Measurements from ENCODE around the gene GNAI3.
A peak's percentile ranks its signal among the peaks of the same experiment; 100 is the strongest.

The GNAI3 gene

DNA sequence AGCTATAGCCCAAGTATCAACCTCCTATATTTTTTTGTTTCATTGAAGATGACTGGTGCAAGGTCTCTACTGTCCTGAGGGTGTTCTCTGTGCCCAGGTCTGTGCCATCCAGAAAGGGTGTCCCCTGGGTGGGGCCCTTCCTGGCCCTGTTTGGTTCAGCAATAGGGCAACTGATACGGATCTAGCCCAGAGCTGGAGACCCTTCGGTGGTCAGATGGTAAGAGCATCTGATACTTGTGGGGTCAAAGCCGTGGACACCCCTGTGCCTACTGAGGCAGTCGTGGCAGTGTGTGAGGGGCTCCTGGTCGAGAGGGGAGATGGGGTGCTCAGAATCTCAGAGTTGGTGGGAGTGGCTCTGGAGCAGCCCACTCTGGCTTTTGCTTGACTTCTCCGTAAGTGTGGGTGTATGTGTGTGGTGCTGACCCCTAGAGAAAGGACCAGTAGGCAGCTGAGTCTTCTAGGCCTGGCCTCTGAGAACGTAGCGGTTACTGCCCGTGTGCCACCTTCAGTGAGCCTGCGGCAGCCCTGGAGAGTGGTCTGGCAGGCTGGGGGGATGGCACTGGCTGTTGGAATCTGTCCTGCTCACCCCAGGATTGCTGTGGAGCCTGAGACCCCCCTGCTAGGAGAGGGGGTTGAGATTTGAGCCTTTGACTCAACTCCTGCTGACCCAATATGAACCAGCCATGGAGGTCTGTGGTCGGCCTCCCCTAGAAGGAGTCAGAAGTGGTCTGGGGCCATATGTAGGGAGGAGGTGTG, 73.9 kb downstream of the GNAI3 start:
- peak overlapping the region; percentile 5 for H3K4me3 ChIP-seq (ENCODE audit: control insufficient read depth, low read depth, low read length)
- TF ChIP-seq, protein P1, sequence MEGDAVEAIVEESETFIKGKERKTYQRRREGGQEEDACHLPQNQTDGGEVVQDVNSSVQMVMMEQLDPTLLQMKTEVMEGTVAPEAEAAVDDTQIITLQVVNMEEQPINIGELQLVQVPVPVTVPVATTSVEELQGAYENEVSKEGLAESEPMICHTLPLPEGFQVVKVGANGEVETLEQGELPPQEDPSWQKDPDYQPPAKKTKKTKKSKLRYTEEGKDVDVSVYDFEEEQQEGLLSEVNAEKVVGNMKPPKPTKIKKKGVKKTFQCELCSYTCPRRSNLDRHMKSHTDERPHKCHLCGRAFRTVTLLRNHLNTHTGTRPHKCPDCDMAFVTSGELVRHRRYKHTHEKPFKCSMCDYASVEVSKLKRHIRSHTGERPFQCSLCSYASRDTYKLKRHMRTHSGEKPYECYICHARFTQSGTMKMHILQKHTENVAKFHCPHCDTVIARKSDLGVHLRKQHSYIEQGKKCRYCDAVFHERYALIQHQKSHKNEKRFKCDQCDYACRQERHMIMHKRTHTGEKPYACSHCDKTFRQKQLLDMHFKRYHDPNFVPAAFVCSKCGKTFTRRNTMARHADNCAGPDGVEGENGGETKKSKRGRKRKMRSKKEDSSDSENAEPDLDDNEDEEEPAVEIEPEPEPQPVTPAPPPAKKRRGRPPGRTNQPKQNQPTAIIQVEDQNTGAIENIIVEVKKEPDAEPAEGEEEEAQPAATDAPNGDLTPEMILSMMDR (conservative IDR thresholded peaks at IDR 0.05; ENCODE audit: control insufficient read depth, insufficient read depth, low read depth, low read length): no peak

DNA sequence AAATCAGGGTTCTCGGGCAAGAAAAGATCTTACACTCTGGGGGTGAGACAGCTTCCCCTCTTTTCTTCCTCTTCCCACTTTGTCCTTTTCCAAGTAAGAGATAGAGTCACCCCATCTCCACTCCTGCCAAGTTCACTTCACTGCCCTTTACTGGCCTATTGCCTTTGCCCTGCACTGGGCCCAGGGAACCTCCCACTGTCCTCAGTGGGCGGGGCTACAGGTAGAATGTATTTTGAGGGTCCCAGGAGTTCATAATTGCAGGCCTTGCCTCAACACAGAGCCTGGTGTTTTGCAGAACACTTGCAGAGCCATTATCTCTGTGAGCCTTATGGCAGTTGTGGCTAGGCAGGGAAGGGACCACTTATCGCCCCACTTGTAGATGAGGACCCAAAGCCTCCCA, 74.5 kb downstream of the GNAI3 start:
- no peak for DNase-seq (ENCODE audit: low read depth)
- no peak overlapping the region for H3K4me3 ChIP-seq (ENCODE audit: control insufficient read depth, low read depth, low read length)
- TF ChIP-seq, protein P1 (conservative IDR thresholded peaks at IDR 0.05; ENCODE audit: control insufficient read depth, insufficient read depth, low read depth, low read length): no peak

More for the DNA sequence above, 73.9 kb downstream of the GNAI3 start:
- DNase-seq (ENCODE audit: low read depth): no peak

DNA sequence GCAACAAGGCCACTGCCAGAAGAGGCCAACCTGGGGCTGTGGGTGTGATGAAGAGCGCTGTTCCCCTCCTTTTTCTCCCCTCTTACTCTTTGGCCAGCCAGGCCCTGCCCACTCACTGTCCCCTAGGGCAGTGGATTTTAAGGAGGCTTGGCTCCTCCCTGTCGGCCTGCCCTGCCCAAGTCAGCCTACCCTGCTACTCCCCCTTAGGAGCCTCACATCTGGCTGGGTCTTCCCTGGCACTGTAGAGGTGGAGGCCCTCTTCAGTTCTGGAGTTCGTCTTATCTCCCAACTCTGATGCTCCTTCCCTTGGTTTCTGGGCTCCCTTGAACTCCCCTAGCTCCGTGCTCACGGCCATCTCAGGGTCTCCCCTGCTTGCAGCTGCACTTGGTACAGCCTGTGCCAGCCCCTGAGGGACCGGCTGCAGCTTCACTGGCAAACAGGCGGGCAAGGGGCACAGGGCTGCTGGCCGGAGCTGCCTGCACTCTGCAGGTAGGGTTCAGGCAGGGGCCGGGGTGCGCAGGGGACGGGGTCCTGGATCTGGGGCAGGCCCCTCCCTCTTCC, 75.3 kb downstream of the GNAI3 start:
- no peak overlapping the region for H3K4me3 ChIP-seq (ENCODE audit: control insufficient read depth, low read depth, low read length)
- DNase-seq (ENCODE audit: low read depth): no peak
- TF ChIP-seq, protein P1 (conservative IDR thresholded peaks at IDR 0.05; ENCODE audit: control insufficient read depth, insufficient read depth, low read depth, low read length): no peak

DNA sequence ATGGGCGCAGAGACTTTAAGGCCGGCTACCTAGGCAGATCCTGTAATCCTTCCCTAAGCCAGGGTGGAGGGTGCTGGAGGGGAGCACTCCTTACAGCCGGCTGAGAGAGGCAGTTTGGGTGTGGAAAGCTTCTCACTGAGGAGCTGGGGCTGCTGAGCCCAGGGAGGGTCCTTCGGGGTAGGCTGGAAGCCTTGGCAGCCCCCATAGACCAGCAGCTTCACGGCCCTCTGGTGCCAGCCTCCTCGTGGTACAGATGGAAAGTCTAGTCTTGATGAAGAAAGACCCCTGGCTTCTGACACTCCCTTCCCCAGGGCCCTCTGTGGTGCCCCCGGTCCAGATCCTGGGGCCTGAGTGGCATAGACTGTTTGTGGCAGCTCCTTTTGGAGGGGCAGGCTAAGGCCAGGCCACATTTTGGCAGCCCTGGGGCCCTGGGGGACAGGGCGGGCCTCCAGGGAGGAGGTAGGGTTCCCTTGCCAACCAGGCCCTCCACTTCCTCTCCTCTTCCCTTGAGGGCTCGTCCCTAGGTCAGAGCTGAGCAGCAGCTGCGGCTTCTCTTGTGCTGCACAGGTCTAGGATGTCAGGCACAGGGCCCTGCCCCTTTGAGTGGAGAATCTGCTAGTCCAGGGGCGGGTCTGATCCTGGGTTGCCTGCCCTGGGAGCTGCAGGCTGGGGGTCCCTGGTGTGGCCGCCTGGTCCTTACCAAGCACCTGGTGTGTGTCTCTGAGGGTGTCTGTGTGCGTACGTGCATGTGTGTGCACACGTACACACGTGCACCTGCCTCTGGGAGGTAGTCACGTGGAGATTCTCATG, 76.0 kb downstream of the GNAI3 start:
- DNase-seq (ENCODE audit: low read depth): no peak

DNA sequence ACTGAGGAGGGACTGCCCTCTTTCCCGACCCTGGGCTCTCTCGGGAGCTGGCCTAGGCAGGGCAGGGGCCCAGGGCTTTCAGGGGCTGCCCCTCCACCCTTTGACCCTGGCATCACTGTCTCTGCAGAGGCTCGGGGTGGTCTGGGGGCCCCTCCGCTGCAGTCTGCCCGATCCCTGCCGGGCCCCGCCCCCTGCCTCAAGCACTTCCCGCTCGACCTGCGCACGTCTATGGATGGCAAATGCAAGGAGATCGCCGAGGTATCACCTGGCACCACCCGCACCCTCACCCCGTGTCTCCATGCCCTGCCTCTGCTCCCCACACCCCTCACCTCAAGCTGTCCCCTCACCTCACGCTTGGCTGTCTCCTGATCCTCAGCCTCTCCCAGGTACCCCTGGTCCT, 76.8 kb downstream of the GNAI3 start:
- no peak for DNase-seq (ENCODE audit: low read depth)
- TF ChIP-seq, protein P1 (conservative IDR thresholded peaks at IDR 0.05; ENCODE audit: control insufficient read depth, insufficient read depth, low read depth, low read length): no peak
- no peak overlapping the region for H3K4me3 ChIP-seq (ENCODE audit: control insufficient read depth, low read depth, low read length)

More for the DNA sequence above, 76.0 kb downstream of the GNAI3 start:
- H3K4me3 ChIP-seq (ENCODE audit: control insufficient read depth, low read depth, low read length): no peak overlapping the region
- TF ChIP-seq, protein P1 (conservative IDR thresholded peaks at IDR 0.05; ENCODE audit: control insufficient read depth, insufficient read depth, low read depth, low read length): no peak

DNA sequence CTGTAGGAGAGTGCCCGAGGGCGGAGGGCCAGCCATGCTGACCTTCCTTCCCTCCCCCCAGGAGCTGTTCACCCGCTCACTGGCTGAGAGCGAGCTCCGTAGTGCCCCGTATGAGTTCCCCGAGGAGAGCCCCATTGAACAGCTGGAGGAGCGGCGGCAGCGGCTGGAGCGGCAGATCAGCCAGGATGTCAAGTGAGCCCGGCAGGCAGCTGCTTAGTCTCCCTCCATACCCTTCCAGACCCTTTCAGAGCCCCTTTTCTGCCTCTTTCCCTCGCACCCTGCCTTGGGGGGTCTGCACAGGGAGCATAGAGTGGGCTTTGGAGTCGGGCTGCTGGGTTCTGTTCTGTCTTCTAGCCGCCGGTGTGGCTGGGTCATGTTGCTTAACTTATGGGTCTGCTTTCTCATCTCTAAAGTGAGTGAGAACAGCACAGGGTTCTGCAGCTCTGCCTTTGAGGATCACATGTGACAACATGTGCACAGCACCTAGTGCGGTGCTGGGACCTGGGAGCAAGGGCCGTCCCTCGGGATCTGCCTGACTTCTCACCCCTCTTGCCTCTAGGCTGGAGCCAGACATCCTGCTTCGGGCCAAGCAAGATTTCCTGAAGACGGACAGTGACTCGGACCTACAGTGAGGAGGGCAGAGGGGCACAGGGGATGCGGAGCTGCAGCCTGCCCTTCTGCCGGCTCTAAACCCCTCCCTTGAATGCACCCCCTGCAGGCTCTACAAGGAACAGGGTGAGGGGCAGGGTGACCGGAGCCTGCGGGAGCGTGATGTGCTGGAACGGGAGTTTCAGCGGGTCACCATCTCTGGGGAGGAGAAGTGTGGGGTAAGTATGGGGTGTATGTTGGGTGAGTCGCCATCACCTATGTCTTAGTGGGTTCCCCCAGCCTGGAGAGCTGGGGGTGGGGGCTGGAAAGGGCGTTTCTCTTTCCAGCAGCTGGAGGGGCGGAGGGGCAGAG, 77.5 kb downstream of the GNAI3 start:
- no peak overlapping the region for H3K4me3 ChIP-seq (ENCODE audit: control insufficient read depth, low read depth, low read length)
- TF ChIP-seq, protein P1 (conservative IDR thresholded peaks at IDR 0.05; ENCODE audit: control insufficient read depth, insufficient read depth, low read depth, low read length): no peak
- no peak for DNase-seq (ENCODE audit: low read depth)

Data from fibroblast of mammary gland (primary cell).